HepG2 (cell line): ENCODE data around the gene RASA2. TPM values are rescaled to one million over a fixed set of nuclear protein-coding genes. Genes with fewer than 3 reads are reported as not detected.

Experiments
- ATAC-seq: fragments of 200-7000 bp; cut with Tn5 transposase; 3 replicates; pipeline ENCODE4 v1.9.1; 2020; ENCODE audit warnings: mild to moderate bottlenecking, moderate library complexity
- BruUV-seq: library from RNA; stranded (reverse); fragments of 400-500 nt; replicated peaks from 2 replicates; lab custom pipeline; 2021; lab: Mats Ljungman, UMichigan
- CTCF ChIA-PET: fragments of 300-600 bp; formaldehyde crosslinking; extraction: SDS; loops from one replicate; lab custom pipeline; 2021; ENCODE audit warnings: low total read pairs, inconsistent platforms, low intra/inter-chr PET ratio; lab: Yijun Ruan, JAX
- POLR2A ChIA-PET: fragments of 350-600 bp; sonication (Branson Sonifier 250); formaldehyde crosslinking; loops from one replicate; lab custom pipeline; 2020; ENCODE audit warnings: antibody characterized with exemption, inconsistent platforms; lab: Yijun Ruan, JAX
- DNase-seq: peaks from one replicate; pipeline ENCODE4 v3.0.0-alpha.2; 2015; ENCODE audit warnings: low spot score
- FAIRE-seq: peaks from 3 replicates; lab custom pipeline; 2011; peaks lifted over from hg19 to GRCh38; lab: Jason Lieb, UNC
- H2AFZ ChIP-seq: one replicate; pipeline ENCODE4 v1.6.1; 2011; ENCODE audit warnings: low read length, inconsistent platforms
- H3K27ac ChIP-seq: fragments of 300-600 bp; 3 replicates; pipeline ENCODE4 v1.8.0; 2011; ENCODE audit warnings: mixed run types, mild to moderate bottlenecking, mixed read lengths, low read length, inconsistent platforms; ENCODE audit not compliant: insufficient read depth; ENCODE audit errors: extremely low read length
- H3K27me3 ChIP-seq, 2 experiments: fragments of 200-600 bp in 1 of 2; 2 replicates in 1 of 2; 3 replicates in 1 of 2; pipeline versions ENCODE4 v1.6.0 to v1.8.0; 2011; ENCODE audit warnings: low read length in 2 of 2, mild to moderate bottlenecking in 2 of 2, moderate library complexity in 2 of 2, inconsistent platforms in 1 of 2; ENCODE audit not compliant: insufficient read depth in 2 of 2, control insufficient read depth in 1 of 2
- H3K36me3 ChIP-seq, 2 experiments: fragments of 200-600 bp in 1 of 2; replicated peaks in 1 of 2; 2 replicates in 1 of 2; 3 replicates in 1 of 2; pipeline versions ENCODE4 v1.5.1 to v1.8.0; 2011; ENCODE audit warnings: low read length in 2 of 2, inconsistent platforms in 1 of 2; ENCODE audit not compliant: insufficient read depth in 2 of 2, control insufficient read depth in 1 of 2
- H3K4me1 ChIP-seq: 2 replicates; pipeline ENCODE4 v1.5.1; 2012; ENCODE audit warnings: low read length, inconsistent platforms; ENCODE audit not compliant: insufficient read depth
- H3K4me2 ChIP-seq: 2 replicates; pipeline ENCODE4 v1.6.0; 2011; ENCODE audit warnings: low read depth, low read length, inconsistent platforms
- H3K4me3 ChIP-seq, 3 experiments: fragments of 200-600 bp in 1 of 3; sonication (generic), shearing (Covaris generic) in 1 of 3; replicated peaks in 1 of 3; 2 replicates each; pipeline ENCODE4 v1.5.1; 2011 to 2016; ENCODE audit warnings: low read length in 3 of 3, inconsistent platforms in 2 of 3, low read depth in 2 of 3, mild to moderate bottlenecking in 2 of 3, control low read depth in 1 of 3, mixed read lengths in 1 of 3; ENCODE audit not compliant: insufficient read depth in 1 of 3
- H3K79me2 ChIP-seq: one replicate; pipeline ENCODE4 v1.6.1; 2011; ENCODE audit warnings: low read length, inconsistent platforms; ENCODE audit not compliant: insufficient read depth
- H3K9ac ChIP-seq: 2 replicates; pipeline ENCODE4 v1.6.0; 2011; ENCODE audit warnings: mild to moderate bottlenecking, low read depth, low read length, inconsistent platforms; ENCODE audit not compliant: insufficient read depth
- H3K9me3 ChIP-seq: 2 replicates; pipeline ENCODE4 v1.5.1; 2012; ENCODE audit warnings: mild to moderate bottlenecking, low read length
- H4K20me1 ChIP-seq: 2 replicates; pipeline ENCODE4 v1.6.0; 2011; ENCODE audit warnings: inconsistent platforms, mild to moderate bottlenecking, low read length, moderate library complexity; ENCODE audit not compliant: insufficient read depth
- ATAD3A ChIP-seq: sonication (generic); formaldehyde crosslinking; IDR thresholded peaks from 2 replicates; pipeline ENCODE4 v1.4.0; 2020; ENCODE audit warnings: missing genetic modification reagents
- EP300 ChIP-seq, 3 experiments: sonication (generic) in 1 of 3; formaldehyde crosslinking in 1 of 3; IDR thresholded peaks; 2 replicates each; pipeline versions ENCODE4 v1.5.1 to v1.6.1; 2011 to 2020; ENCODE audit warnings: low read depth in 2 of 3, low read length in 2 of 3, borderline replicate concordance in 1 of 3, improper control_type of control experiment in 1 of 3, mild to moderate bottlenecking in 1 of 3, missing genetic modification reagents in 1 of 3, moderate library complexity in 1 of 3
- HES4 ChIP-seq: sonication (generic); formaldehyde crosslinking; IDR thresholded peaks from 2 replicates; pipeline ENCODE4 v1.9.0; 2021; ENCODE audit warnings: mild to moderate bottlenecking, missing genetic modification reagents, borderline replicate concordance
- HMG20B ChIP-seq: conservative IDR thresholded peaks from 2 replicates; pipeline ENCODE4 v1.6.1; 2016; ENCODE audit warnings: missing genetic modification reagents, missing compliant biosample characterization
- HOXA9 ChIP-seq: sonication (generic); formaldehyde crosslinking; IDR thresholded peaks from 2 replicates; pipeline ENCODE4 v1.8.1; 2022; ENCODE audit warnings: missing genetic modification reagents, mild to moderate bottlenecking, moderate library complexity, borderline replicate concordance
- MAZ ChIP-seq, 2 experiments: sonication (generic) in 1 of 2; formaldehyde crosslinking in 1 of 2; IDR thresholded peaks; 2 replicates each; pipeline versions ENCODE4 v1.5.0 to v1.6.1; 2012 to 2020; ENCODE audit warnings: low read depth in 2 of 2, mild to moderate bottlenecking in 2 of 2, borderline replicate concordance in 1 of 2, improper control_type of control experiment in 1 of 2, low read length in 1 of 2, missing genetic modification reagents in 1 of 2, moderate library complexity in 1 of 2
- NCOA2 ChIP-seq: sonication (generic); formaldehyde crosslinking; IDR thresholded peaks from 2 replicates; pipeline ENCODE4 v1.8.0; 2022; ENCODE audit warnings: inconsistent platforms
- RBFOX2 ChIP-seq: fragments of 200-400 bp; formaldehyde crosslinking; IDR thresholded peaks from 2 replicates; pipeline ENCODE4 v1.6.1; 2017; ENCODE audit warnings: low read depth, mild to moderate bottlenecking, low read length
- REPIN1 ChIP-seq: sonication (generic); formaldehyde crosslinking; IDR thresholded peaks from 2 replicates; pipeline ENCODE4 v1.8.0; 2022; ENCODE audit warnings: missing genetic modification reagents, low read depth, mild to moderate bottlenecking, borderline replicate concordance
- SP140L ChIP-seq: sonication (generic); formaldehyde crosslinking; IDR thresholded peaks from 2 replicates; pipeline ENCODE4 v1.4.0; 2020; ENCODE audit warnings: missing genetic modification reagents, borderline replicate concordance
- SP5 ChIP-seq: IDR thresholded peaks from 2 replicates; pipeline ENCODE4 v1.6.1; 2016; ENCODE audit warnings: low read depth, borderline replicate concordance
- ZNF614 ChIP-seq: IDR thresholded peaks from 2 replicates; pipeline ENCODE4 v1.6.1; 2018; ENCODE audit warnings: missing biosample characterization, missing genetic modification reagents, inconsistent platforms, borderline replicate concordance
- ZNF768 ChIP-seq: sonication (generic); formaldehyde crosslinking; IDR thresholded peaks from 2 replicates; pipeline ENCODE4 v1.4.0; 2020; ENCODE audit warnings: missing genetic modification reagents
- ZNF775 ChIP-seq: sonication (generic); formaldehyde crosslinking; IDR thresholded peaks from 2 replicates; pipeline ENCODE4 v1.4.0; 2020; ENCODE audit warnings: missing genetic modification reagents, mild to moderate bottlenecking, moderate library complexity, borderline replicate concordance
- WGBS: methylation state at CpG from one replicate; pipeline ENCODE4 v1.1.6; 2017; ENCODE audit warnings: low lambda C conversion rate; 5-methylcytosine and 5-hydroxymethylcytosine counted together
- in situ Hi-C: cut with HindIII; loops from 2 replicates; pipeline ENCODE4 v1.10.0; 2017; ENCODE audit warnings: low pct_unique_long_range_greater_than_20kb; ENCODE audit not compliant: extremely low pct_ligation_motif_present
- intact Hi-C: fragments of 100-400 bp; cut with micrococcal nuclease; formaldehyde crosslinking; loops from one replicate; pipeline ENCODE4 v1.10.0; 2022; ENCODE audit not compliant: unreplicated experiment
- polyA plus RNA-seq, 8 experiments: library from polyadenylated mRNA; depleted of rRNA in 3 of 8; stranded (reverse) in 7 of 8; unstranded in 1 of 8; fragments of >200 nt; fragmentation: Illumina TruSeq in 4 of 8; extraction: Trizol in 4 of 8; gene quantifications; 2 replicates each; pipeline versions ENCODE4 v1.2.1 to v1.2.3, GENCODE V29; 2011 to 2016; ENCODE audit warnings: low read depth in 4 of 8, missing spikeins in 1 of 8, mixed read lengths in 1 of 8; ENCODE audit not compliant: insufficient read depth in 1 of 8
- total RNA-seq, 5 experiments: library from RNA; depleted of rRNA; stranded (reverse); fragments of >200 nt; fragmentation: Illumina TruSeq; extraction: Trizol; gene quantifications; 2 replicates each; pipeline ENCODE4 v1.2.3, GENCODE V29; 2016; ENCODE audit warnings: low read depth in 1 of 5
- TF ChIP-seq, protein P1 (sequence below): sonication (generic); formaldehyde crosslinking; IDR thresholded peaks from 2 replicates; pipeline ENCODE4 v1.5.0; 2020; ENCODE audit warnings: missing genetic modification reagents, mild to moderate bottlenecking, borderline replicate concordance

RASA2 gene
- total and polyA plus RNA-seq, 2 of the 13 experiments (the other 11 are each of a cell fraction or from before 2014, with no cell fraction given): 5.4 to 8.5 TPM

DNA sequence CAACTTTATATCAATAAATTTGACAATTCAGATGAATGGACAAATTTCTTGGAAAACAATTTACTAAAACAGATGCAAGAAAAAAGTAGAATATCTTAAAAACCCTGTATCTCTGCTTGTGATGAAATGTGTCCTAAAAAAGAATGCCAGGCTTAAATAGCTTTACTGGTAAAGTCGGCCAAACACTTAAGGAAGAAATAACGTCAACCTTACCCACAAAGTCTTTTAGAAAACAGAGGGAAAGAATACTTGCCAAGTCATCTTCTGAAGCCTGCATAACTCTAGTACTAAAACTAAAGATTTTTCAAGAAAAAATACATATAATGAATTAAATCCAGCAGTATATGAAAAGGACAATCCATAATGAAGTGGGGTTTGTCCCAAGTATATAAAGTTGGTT lies 111.1 kb downstream of the RASA2 start:
- H3K36me3 ChIP-seq: peaks cover 1 to 4% of the 10 kb centered on the region in 2 experiments; a peak in 3 of 5 replicates
- ATAC-seq (no peak), FAIRE-seq (no peak), DNase-seq (no peak)
- H3K4me2 ChIP-seq: no peak overlapping the region
- no peak overlapping the region for H3K27ac ChIP-seq
- TF ChIP-seq ZNF614 (CRISPR knock-in tag) (no peak), SP5 (CRISPR knock-in tag) (no peak), HOXA9 (CRISPR knock-in tag) (no peak), HES4 (CRISPR knock-in tag) (no peak), ZNF768 (CRISPR knock-in tag) (no peak), HMG20B (CRISPR knock-in tag) (no peak), ZNF775 (no peak), EP300 (IDR thresholded peaks at IDR 0.05; ENCODE audit: low read depth in 2 of 2, low read length in 2 of 2) (no peak), EP300 (CRISPR knock-in tag; IDR thresholded peaks at IDR 0.05; ENCODE audit: borderline replicate concordance) (no peak), SP140L (CRISPR knock-in tag) (no peak), RBFOX2 (no peak), REPIN1 (CRISPR knock-in tag) (no peak), ATAD3A (CRISPR knock-in tag) (no peak), MAZ (IDR thresholded peaks at IDR 0.05; ENCODE audit: borderline replicate concordance, low read depth, low read length) (no peak), MAZ (CRISPR knock-in tag; IDR thresholded peaks at IDR 0.05; ENCODE audit: low read depth) (no peak), NCOA2 (no peak)
- TF ChIP-seq, protein P1, sequence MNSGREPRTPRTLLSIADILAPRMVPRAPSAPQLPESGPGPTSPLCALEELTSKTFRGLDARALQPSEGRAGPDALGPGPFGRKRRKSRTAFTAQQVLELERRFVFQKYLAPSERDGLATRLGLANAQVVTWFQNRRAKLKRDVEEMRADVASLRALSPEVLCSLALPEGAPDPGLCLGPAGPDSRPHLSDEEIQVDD (CRISPR knock-in tag): no peak
- ChIA-PET POLR2A (no interaction called here), CTCF (no interaction called here)
- 94% methylated on average over 2 of the region's 2 CpGs for WGBS
- in situ Hi-C loops (no loop called here), intact Hi-C loops (no loop called here)
- H3K27me3 ChIP-seq: no peaks in the 10 kb centered on the region
- H3K9me3 ChIP-seq: no peaks in the 10 kb centered on the region
- H3K79me2 ChIP-seq: no peaks in the 10 kb centered on the region
- no peak overlapping the region for H3K9ac ChIP-seq
- BruUV-seq: no TSS peak
- H2AFZ ChIP-seq: no peak overlapping the region
- H3K4me3 ChIP-seq: no peak overlapping the region
- H4K20me1 ChIP-seq: no peaks in the 10 kb centered on the region
- H3K4me1 ChIP-seq: no peaks in the 10 kb centered on the region
